Panc1 (cell line): ENCODE measurements around the gene STAB2.

Experiments
- SIN3A ChIP-seq: IDR thresholded peaks from 2 replicates; pipeline ENCODE4 v1.6.1; 2012; ENCODE audit warnings: low read depth, mild to moderate bottlenecking, low read length, moderate library complexity, borderline replicate concordance; ENCODE audit not compliant: insufficient read depth
- TF ChIP-seq, protein P1 (sequence below): fragments of 450-650 bp; IDR thresholded peaks from 2 replicates; pipeline ENCODE4 v1.5.1; 2017; ENCODE audit warnings: mild to moderate bottlenecking

DNA sequence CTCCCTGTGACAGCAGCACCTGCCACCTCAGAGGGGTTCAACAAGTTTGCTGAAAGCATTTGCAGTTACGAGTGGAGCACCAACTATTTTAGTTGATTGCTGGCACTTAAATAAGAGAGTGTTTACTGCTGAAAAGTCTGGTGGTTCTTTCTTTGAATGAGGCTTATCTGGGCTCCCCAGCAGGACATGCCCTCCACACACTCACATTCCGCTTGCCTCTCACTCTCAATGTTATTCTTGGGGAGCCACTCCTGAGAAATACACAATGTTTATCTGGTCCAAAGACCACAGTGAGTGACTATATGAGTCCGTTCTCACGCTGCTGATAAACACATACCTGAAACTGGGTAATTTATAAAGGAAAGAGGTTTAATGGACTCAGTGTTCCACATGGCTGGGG is 222.1 kb downstream of the STAB2 start:
- no peak for TF ChIP-seq SIN3A
- TF ChIP-seq, protein P1, sequence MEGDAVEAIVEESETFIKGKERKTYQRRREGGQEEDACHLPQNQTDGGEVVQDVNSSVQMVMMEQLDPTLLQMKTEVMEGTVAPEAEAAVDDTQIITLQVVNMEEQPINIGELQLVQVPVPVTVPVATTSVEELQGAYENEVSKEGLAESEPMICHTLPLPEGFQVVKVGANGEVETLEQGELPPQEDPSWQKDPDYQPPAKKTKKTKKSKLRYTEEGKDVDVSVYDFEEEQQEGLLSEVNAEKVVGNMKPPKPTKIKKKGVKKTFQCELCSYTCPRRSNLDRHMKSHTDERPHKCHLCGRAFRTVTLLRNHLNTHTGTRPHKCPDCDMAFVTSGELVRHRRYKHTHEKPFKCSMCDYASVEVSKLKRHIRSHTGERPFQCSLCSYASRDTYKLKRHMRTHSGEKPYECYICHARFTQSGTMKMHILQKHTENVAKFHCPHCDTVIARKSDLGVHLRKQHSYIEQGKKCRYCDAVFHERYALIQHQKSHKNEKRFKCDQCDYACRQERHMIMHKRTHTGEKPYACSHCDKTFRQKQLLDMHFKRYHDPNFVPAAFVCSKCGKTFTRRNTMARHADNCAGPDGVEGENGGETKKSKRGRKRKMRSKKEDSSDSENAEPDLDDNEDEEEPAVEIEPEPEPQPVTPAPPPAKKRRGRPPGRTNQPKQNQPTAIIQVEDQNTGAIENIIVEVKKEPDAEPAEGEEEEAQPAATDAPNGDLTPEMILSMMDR, result no peak
